ENCODE data around the gene ROR2. TPM values are rescaled to one million over a fixed set of nuclear protein-coding genes. Genes with fewer than 3 reads are reported as not detected.

ROR2 gene
- polyA plus RNA-seq, 3 donors = not detected

DNA sequence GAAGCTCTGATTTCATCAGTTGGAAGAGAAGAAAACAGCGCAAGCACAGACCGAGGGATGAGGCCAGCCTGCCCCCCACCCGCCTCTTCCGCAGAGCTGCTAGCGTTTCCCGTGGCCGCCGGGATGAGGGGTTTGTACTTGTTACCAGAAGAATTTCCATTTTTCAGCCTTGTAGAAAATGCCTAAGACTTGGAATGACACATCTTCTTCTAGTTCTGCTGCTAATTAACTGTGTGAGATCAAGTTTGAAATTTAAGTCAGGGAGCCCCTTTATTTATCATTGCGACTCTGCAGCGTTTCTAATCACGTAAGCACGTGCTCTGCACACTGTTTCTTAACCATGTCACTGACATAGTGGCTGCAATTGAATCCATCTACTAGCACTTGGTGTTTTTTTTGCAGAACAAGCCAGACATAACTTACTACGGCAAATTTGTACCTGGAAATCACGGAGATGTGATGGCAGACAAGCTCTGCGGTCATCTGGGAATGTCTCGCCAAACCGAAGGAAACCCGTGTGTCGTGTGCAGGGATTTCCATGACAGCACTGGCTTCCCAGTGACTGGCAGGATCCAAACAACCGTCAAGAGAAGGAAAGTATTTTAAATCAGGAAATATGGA, 41.8 kb upstream of the ROR2 start:
- H3K4me1 Mint-ChIP-seq = peaks cover 4% of the 10 kb centered on the region
- H3K4me1 ChIP-seq (ENCODE audit: control insufficient read depth in 1 of 2, insufficient read depth in 2 of 2, low read length in 2 of 2) = no peaks in the 10 kb centered on the region
- no peak overlapping the region for H3K4me3 ChIP-seq (replicated peaks in 1 of 3; ENCODE audit: low read depth in 2 of 3, low read length in 3 of 3)
- H4K20me1 ChIP-seq (ENCODE audit: insufficient read depth, low read length) = no peaks in the 10 kb centered on the region
- H3K79me2 ChIP-seq (ENCODE audit: insufficient read depth, low read length) = no peaks in the 10 kb centered on the region
- no peaks in the 10 kb centered on the region for H3K9me3 ChIP-seq (replicated peaks in 1 of 2; ENCODE audit: control insufficient read depth in 1 of 2, insufficient read depth in 1 of 2, low read length in 2 of 2)
- peaks cover 4 to 11% (median 9%) of the 10 kb centered on the region in 3 donors for H3K27me3 Mint-ChIP-seq (ENCODE audit: low read depth in 3 of 3)
- WGBS (ENCODE audit: insufficient coverage) = 94% methylated on average over 17 of the region's 20 CpGs
- no peaks in the 10 kb centered on the region for H3K27me3 ChIP-seq (ENCODE audit: control insufficient read depth in 2 of 2, insufficient read depth in 2 of 2, low read length in 2 of 2)
- H3K9ac ChIP-seq (ENCODE audit: insufficient read depth, low read length, poor library complexity, severe bottlenecking) = no peak overlapping the region
- no peaks in the 10 kb centered on the region for H3K36me3 Mint-ChIP-seq
- no peak overlapping the region for H2AFZ ChIP-seq (ENCODE audit: insufficient read depth, low read depth, low read length, poor library complexity, severe bottlenecking)
- no peak overlapping the region for H3K27ac ChIP-seq (ENCODE audit: low read depth in 1 of 2, low read length in 2 of 2)
- no peak overlapping the region for H3K27ac Mint-ChIP-seq
- H3K36me3 ChIP-seq (replicated peaks in 1 of 2; ENCODE audit: control insufficient read depth in 1 of 2, insufficient read depth in 2 of 2, low read length in 2 of 2) = no peaks in the 10 kb centered on the region
- DNase-seq = no peak
- no peak overlapping the region for H3K4me2 ChIP-seq (replicated peaks; ENCODE audit: extremely low read depth, low read length, poor library complexity, severe bottlenecking)
- no peak overlapping the region for H3K4me3 Mint-ChIP-seq
- H3K9me3 Mint-ChIP-seq = peaks cover 0 to 6% (median 0%) of the 10 kb centered on the region in 7 donors
- intact Hi-C loops (cut with micrococcal nuclease) = no loop called here
- TF ChIP-seq, protein P1, sequence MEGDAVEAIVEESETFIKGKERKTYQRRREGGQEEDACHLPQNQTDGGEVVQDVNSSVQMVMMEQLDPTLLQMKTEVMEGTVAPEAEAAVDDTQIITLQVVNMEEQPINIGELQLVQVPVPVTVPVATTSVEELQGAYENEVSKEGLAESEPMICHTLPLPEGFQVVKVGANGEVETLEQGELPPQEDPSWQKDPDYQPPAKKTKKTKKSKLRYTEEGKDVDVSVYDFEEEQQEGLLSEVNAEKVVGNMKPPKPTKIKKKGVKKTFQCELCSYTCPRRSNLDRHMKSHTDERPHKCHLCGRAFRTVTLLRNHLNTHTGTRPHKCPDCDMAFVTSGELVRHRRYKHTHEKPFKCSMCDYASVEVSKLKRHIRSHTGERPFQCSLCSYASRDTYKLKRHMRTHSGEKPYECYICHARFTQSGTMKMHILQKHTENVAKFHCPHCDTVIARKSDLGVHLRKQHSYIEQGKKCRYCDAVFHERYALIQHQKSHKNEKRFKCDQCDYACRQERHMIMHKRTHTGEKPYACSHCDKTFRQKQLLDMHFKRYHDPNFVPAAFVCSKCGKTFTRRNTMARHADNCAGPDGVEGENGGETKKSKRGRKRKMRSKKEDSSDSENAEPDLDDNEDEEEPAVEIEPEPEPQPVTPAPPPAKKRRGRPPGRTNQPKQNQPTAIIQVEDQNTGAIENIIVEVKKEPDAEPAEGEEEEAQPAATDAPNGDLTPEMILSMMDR (IDR thresholded peaks at IDR 0.05) = no peak

DNA sequence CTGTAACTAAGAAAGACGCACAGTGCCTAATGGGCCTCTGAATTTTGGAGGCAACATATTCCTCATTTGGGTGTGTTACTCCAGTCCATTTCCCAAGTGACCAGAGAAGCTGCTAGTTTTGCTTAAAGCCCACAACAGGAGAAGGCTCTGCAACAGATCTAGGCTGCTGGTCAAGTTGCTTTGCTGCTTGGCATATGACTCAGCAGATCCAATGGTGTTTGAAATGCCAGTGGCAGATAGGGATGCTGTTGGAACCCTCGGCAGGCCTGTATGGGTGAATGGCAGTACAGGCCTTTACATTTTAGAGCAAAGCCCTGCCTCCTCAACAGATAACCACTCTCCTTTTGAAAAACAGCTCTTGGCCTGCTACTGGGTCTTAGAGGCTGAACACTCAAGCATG, 36.2 kb upstream of the ROR2 start:
- Mint-ChIP-seq H3K9me3 (peaks cover 7 to 19% (median 15%) of the 10 kb centered on the region in 7 donors), H3K27me3 (ENCODE audit: low read depth in 3 of 3) (peaks cover 2 to 6% (median 2%) of the 10 kb centered on the region in 3 donors), H3K36me3 (no peaks in the 10 kb centered on the region), H3K4me1 (no peaks in the 10 kb centered on the region), H3K27ac (no peak overlapping the region), H3K4me3 (no peak overlapping the region)
- H4K20me1 ChIP-seq (ENCODE audit: insufficient read depth, low read length) = no peaks in the 10 kb centered on the region
- 100% methylated on average over 1 of the region's 2 CpGs for WGBS (ENCODE audit: insufficient coverage)
- H3K79me2 ChIP-seq (ENCODE audit: insufficient read depth, low read length) = no peaks in the 10 kb centered on the region
- no peaks in the 10 kb centered on the region for H3K4me1 ChIP-seq (ENCODE audit: control insufficient read depth in 1 of 2, insufficient read depth in 2 of 2, low read length in 2 of 2)
- TF ChIP-seq, protein P1 (IDR thresholded peaks at IDR 0.05) = no peak
- no peaks in the 10 kb centered on the region for H3K27me3 ChIP-seq (ENCODE audit: control insufficient read depth in 2 of 2, insufficient read depth in 2 of 2, low read length in 2 of 2)
- no peak for DNase-seq
- peaks cover 9 to 17% of the 10 kb centered on the region in 2 donors for H3K9me3 ChIP-seq (replicated peaks in 1 of 2; ENCODE audit: control insufficient read depth in 1 of 2, insufficient read depth in 1 of 2, low read length in 2 of 2)
- no peak overlapping the region for H3K9ac ChIP-seq (ENCODE audit: insufficient read depth, low read length, poor library complexity, severe bottlenecking)
- H2AFZ ChIP-seq (ENCODE audit: insufficient read depth, low read depth, low read length, poor library complexity, severe bottlenecking) = no peak overlapping the region
- no peak overlapping the region for H3K4me3 ChIP-seq (replicated peaks in 1 of 3; ENCODE audit: low read depth in 2 of 3, low read length in 3 of 3)
- intact Hi-C loops (cut with micrococcal nuclease) = no loop called here
- H3K36me3 ChIP-seq (replicated peaks in 1 of 2; ENCODE audit: control insufficient read depth in 1 of 2, insufficient read depth in 2 of 2, low read length in 2 of 2) = no peaks in the 10 kb centered on the region
- H3K27ac ChIP-seq (ENCODE audit: low read depth in 1 of 2, low read length in 2 of 2) = no peak overlapping the region
- H3K4me2 ChIP-seq (replicated peaks; ENCODE audit: extremely low read depth, low read length, poor library complexity, severe bottlenecking) = no peak overlapping the region
